GM12892 (cell line): ENCODE results near the gene ELL2.

Source experiments
- POLR2A ChIP-seq: IDR thresholded peaks from 2 replicates; pipeline ENCODE4 v1.6.1; 2011; ENCODE audit warnings: low read depth, low read length, control low read depth
- POLR2AphosphoS5 ChIP-seq: IDR thresholded peaks from 2 replicates; pipeline ENCODE4 v1.6.1; 2011; ENCODE audit warnings: low read depth, low read length, control low read depth
- TAF1 ChIP-seq: IDR thresholded peaks from 2 replicates; pipeline ENCODE4 v1.6.1; 2011; ENCODE audit warnings: low read depth, mild to moderate bottlenecking, control low read depth, low read length, borderline replicate concordance

- TF ChIP-seq POLR2AphosphoS5 (no peak), POLR2A (no peak), TAF1 (no peak)
These were observed 105.1 kb downstream of the ELL2 start for GRCh38 chr5:95856501-95856981.
